IPS-11a (cell line): ENCODE data around the gene LYPD6B.

Experiments used
- H3K4me3 ChIP-seq: one replicate; pipeline ENCODE4 v1.5.1; 2013; ENCODE audit warnings: low read depth, low read length, control low read depth

The LYPD6B gene

DNA sequence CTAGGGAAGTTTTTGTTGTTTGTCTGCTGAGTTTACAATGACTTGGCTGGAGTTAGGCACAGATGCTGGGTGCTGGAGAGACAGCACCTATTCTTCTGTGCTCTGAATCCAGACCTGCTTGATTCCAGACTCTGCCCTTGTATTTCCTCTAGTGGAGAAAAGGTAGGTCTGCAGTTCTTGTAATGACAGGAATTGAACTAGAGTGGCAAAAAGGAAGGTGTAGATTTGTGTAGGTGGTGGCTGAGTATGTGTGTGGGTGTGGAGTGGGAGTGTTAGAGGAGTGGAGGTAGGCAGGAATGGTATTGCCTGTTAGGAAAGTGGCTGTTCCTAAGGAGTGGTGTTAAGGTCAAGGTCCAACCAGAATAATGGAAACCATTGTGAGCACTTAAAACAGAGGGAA, 220.0 kb downstream of the LYPD6B start:
- no peak overlapping the region for H3K4me3 ChIP-seq

DNA sequence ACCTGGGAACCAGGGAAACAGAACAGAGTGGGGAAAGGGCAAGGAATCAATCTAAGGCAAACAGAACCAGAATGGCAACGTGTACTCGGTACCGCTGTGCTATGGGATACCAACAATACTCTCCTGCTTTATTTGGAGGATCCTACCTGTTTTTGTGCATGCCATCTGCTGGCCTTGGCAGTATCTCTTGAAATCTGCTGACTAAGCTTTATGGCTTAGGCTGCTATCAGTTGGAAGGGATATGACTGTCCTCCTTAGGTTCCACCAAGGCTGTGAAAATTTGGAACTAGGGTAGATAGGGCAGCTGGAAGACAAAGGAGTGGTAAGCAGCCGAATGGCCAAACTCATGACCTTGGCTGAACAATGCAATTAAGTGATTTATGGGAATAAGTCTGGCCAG, 220.6 kb downstream of the LYPD6B start:
- H3K4me3 ChIP-seq: no peak overlapping the region

DNA sequence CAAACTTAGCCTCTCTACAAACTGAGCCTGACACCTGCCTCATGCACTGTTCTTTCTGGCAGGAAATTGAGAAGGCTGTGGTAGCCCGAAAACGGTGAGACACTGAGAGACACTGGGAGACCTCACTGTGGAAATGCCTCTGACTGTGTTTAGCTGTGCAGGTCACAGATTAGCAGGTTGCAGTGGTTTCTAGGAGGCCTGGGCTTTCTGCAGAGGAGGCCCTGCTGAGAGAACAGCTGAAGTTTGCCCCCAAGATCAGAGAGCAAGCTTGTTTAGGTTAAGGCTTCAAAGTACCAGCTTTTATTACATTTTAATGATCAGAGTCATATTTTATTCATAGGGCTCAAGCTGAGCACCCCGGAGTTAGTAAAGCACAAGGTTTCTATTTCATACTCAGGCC, 223.2 kb downstream of the LYPD6B start:
- H3K4me3 ChIP-seq: no peak overlapping the region
